ENCODE results near the gene ANP32B.

Gene ANP32B

GRCh38 chr9:98064623-98065392, 81.7 kb downstream of the ANP32B start:
- no peak for TF ChIP-seq CTCF (IDR thresholded peaks at IDR 0.05; ENCODE audit: low read depth, low read length)
- no peak for DNase-seq
- Histone ChIP-seq H3K27me3 (ENCODE audit: insufficient read depth, low read depth, severe bottlenecking) (no peaks in the 10 kb centered on the region), H3K36me3 (peaks cover 68% of the 10 kb centered on the region), H3K9me3 (ENCODE audit: severe bottlenecking) (no peaks in the 10 kb centered on the region), H3K4me3 (ENCODE audit: low read depth, low read length) (no peak overlapping the region), H3K27ac (no peak overlapping the region)

All from WERI-Rb-1 (cell line).